Endodermal cell (in vitro differentiated cells): ENCODE measurements around the gene CSN1S1. TPM values are rescaled to one million over a fixed set of nuclear protein-coding genes. Genes with fewer than 3 reads are reported as not detected.

Experiments used
- DNase-seq: peaks from one replicate; pipeline ENCODE4 v3.0.0-alpha.2; 2017
- H3K27ac ChIP-seq: 2 replicates; pipeline ENCODE4 v1.5.1; 2013; ENCODE audit warnings: mild to moderate bottlenecking, low read depth, low read length, moderate library complexity
- H3K27me3 ChIP-seq: 2 replicates; pipeline ENCODE4 v1.6.1; 2013; ENCODE audit warnings: mild to moderate bottlenecking, low read length, moderate library complexity; ENCODE audit not compliant: insufficient read depth, control insufficient read depth, poor library complexity, severe bottlenecking
- H3K36me3 ChIP-seq: 2 replicates; pipeline ENCODE4 v1.7.0; 2013; ENCODE audit warnings: mild to moderate bottlenecking, low read length, moderate library complexity; ENCODE audit not compliant: control insufficient read depth, insufficient read depth
- H3K4me1 ChIP-seq: one replicate; pipeline ENCODE4 v1.7.0; 2013; ENCODE audit warnings: low read length; ENCODE audit not compliant: control insufficient read depth, insufficient read depth
- H3K4me3 ChIP-seq: 2 replicates; pipeline ENCODE4 v1.5.1; 2013; ENCODE audit warnings: mild to moderate bottlenecking, low read length, moderate library complexity
- H3K9ac ChIP-seq: 2 replicates; pipeline ENCODE4 v1.6.1; 2013; ENCODE audit warnings: mild to moderate bottlenecking, low read length, moderate library complexity; ENCODE audit not compliant: poor library complexity, severe bottlenecking; ENCODE audit errors: extremely low read depth
- H3K9me3 ChIP-seq: 2 replicates; pipeline ENCODE4 v1.6.1; 2013; ENCODE audit warnings: mild to moderate bottlenecking, low read length, moderate library complexity; ENCODE audit not compliant: control insufficient read depth
- H3K27ac Mint-ChIP-seq: 2 replicates; pipeline ENCODE4 v1.8.0; 2020; ENCODE audit warnings: mixed read lengths
- H3K27me3 Mint-ChIP-seq: 2 replicates; pipeline ENCODE4 v1.8.0; 2021; ENCODE audit warnings: mild to moderate bottlenecking, mixed read lengths; ENCODE audit not compliant: insufficient read depth
- H3K36me3 Mint-ChIP-seq: 2 replicates; pipeline ENCODE4 v1.8.0; 2020; ENCODE audit warnings: low read depth, mixed read lengths
- H3K4me1 Mint-ChIP-seq: 2 replicates; pipeline ENCODE4 v1.8.0; 2020; ENCODE audit warnings: mixed read lengths
- H3K4me3 Mint-ChIP-seq: 2 replicates; pipeline ENCODE4 v1.8.0; 2020; ENCODE audit warnings: mild to moderate bottlenecking, moderate library complexity, mixed read lengths
- H3K9me3 Mint-ChIP-seq: 2 replicates; pipeline ENCODE4 v1.8.0; 2020; ENCODE audit warnings: mild to moderate bottlenecking, mixed read lengths
- CTCF ChIP-seq: fragments of 200-600 bp; sonication (generic); conservative IDR thresholded peaks from 2 replicates; pipeline ENCODE4 v1.5.0; 2021; ENCODE audit warnings: antibody characterized with exemption, mild to moderate bottlenecking
- WGBS, 2 experiments: methylation state at CpG; one replicate each; pipeline versions ENCODE4 v1.1.5 to v1.1.7; 2013; ENCODE audit warnings: missing lambda C conversion rate in 2 of 2, mixed read lengths in 1 of 2; ENCODE audit not compliant: insufficient coverage in 1 of 2, insufficient read length in 1 of 2; 5-methylcytosine and 5-hydroxymethylcytosine counted together
- total RNA-seq, 2 donors: library from RNA; stranded (reverse); fragmentation: NEBNext Ultra II Directional in 1 of 2; extraction: Animal tissue kit (Norgen Biotek cat#: 25700) in 1 of 2; gene quantifications; 2 replicates in 1 of 2; 3 replicates in 1 of 2; pipeline ENCODE4 v1.2.1, GENCODE V29; 2021

Gene CSN1S1
- total RNA-seq, 2 donors from 2014 or later, result not detected

DNA sequence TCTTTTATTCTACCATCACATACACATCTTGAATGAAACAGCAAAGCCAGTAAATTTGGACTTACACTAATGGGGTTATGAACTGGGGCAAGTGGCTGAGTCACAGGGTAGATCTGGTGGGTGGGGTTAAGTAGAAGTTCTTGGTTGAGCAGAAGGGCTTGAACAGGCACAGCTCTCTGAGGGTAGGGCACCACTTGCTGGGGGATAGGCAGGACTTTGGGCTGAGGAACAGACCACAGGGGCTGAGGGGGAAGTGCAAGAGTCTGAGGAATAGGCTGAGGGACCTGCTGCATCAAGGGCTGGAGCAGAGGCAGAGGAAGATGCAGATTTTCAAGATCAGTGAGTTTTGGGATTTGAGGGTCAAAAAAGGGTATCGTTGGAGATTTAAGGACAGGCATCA lies 26.3 kb downstream of the CSN1S1 start:
- H3K9me3 ChIP-seq, result no peaks in the 10 kb centered on the region

DNA sequence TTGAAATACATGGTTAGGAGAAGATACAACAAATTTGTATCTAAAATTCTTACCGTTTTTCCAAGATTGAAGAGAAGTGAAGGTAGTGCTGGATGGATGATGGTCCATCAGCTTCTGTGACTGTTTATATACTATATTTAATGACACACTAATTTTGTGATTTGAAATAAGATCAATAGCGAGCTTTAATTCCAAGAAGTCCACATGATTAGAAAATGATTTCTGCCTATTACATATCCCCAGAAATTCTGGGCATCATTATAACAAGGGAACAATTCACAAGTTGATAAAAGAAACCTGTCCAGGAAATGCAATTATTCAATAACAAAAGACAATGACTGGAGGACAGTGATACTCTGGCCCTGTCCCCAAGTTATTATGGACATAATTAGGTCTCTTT lies 34.8 kb downstream of the CSN1S1 start, which contains the start of gene CSN2:
Gene CSN2 (minus strand): TSS at position 101 of the 400 bp plus-strand sequence. CDS start 4,733 bp downstream, outside the sequence.
- Mint-ChIP-seq H3K4me1 (no peaks in the 10 kb centered on the region), H3K27ac (no peak within 1 kb of the TSS), H3K27me3 (no peaks in the 10 kb centered on the region), H3K36me3 (no peaks in the 10 kb centered on the region), H3K4me3 (no peak within 1 kb of the TSS), H3K9me3 (no peaks in the 10 kb centered on the region)
- Histone ChIP-seq H3K4me1 (no peaks in the 10 kb centered on the region), H3K9me3 (no peaks in the 10 kb centered on the region), H3K9ac (no peak within 1 kb of the TSS), H3K27me3 (no peaks in the 10 kb centered on the region), H3K4me3 (no peak within 1 kb of the TSS), H3K27ac (no peak within 1 kb of the TSS), H3K36me3 (no peaks in the 10 kb centered on the region)
- TF ChIP-seq CTCF, result no peak
- 87% methylated on average over 2 of the region's 2 CpGs; no CpG with 5 or more reads in 1 of the 2 experiments for WGBS, 2 experiments
- no peak for DNase-seq

More for the DNA sequence above, 26.3 kb downstream of the CSN1S1 start:
- Histone ChIP-seq H3K36me3 (no peaks in the 10 kb centered on the region), H3K27me3 (no peaks in the 10 kb centered on the region), H3K4me3 (no peak overlapping the region), H3K9ac (no peak overlapping the region), H3K27ac (no peak overlapping the region), H3K4me1 (no peaks in the 10 kb centered on the region)
- 74 to 100% methylated on average over 1 of the region's 1 CpG for WGBS, 2 experiments
- no peak for TF ChIP-seq CTCF
- peak; percentile 48 for DNase-seq
- Mint-ChIP-seq H3K27me3 (no peaks in the 10 kb centered on the region), H3K9me3 (no peaks in the 10 kb centered on the region), H3K36me3 (no peaks in the 10 kb centered on the region), H3K4me1 (no peaks in the 10 kb centered on the region), H3K4me3 (no peak overlapping the region), H3K27ac (no peak overlapping the region)

DNA sequence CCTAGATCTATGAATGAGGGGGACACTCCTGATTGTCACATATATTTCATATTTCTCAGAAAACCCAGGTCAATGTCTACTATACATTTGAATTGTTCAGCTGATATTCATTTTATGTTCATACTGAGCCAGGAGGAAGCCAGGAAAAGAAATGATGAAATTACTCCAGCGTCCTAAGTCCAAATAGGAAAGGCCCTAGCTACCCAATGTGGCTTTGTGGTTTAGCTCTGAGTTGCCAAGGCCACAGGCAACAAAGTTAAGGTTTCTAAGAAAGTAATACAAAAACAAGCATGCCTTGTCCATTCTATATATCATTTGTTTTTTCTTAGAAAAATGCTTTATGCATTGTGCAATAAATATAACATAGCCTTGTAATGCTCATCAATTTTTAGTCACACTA lies 39.2 kb downstream of the CSN1S1 start:
- Histone ChIP-seq H3K27me3 (no peaks in the 10 kb centered on the region), H3K27ac (no peak overlapping the region), H3K4me3 (no peak overlapping the region), H3K4me1 (no peaks in the 10 kb centered on the region), H3K36me3 (no peaks in the 10 kb centered on the region), H3K9ac (no peak overlapping the region), H3K9me3 (no peaks in the 10 kb centered on the region)
- Mint-ChIP-seq H3K27ac (no peak overlapping the region), H3K4me1 (no peaks in the 10 kb centered on the region), H3K4me3 (no peak overlapping the region), H3K9me3 (no peaks in the 10 kb centered on the region), H3K27me3 (peaks cover 4% of the 10 kb centered on the region), H3K36me3 (no peaks in the 10 kb centered on the region)
- 60 to 88% methylated on average over 1 of the region's 1 CpG for whole genome bisulfite sequencing, 2 experiments
- no peak for TF ChIP-seq CTCF
- no peak for DNase-seq
